HG03159 (cell line): Measurements from ENCODE around the gene DZANK1.
"Not testable (repeated sequence)": the region's sequence is repeated elsewhere in the genome, so short reads cannot be mapped to it uniquely, and the experiment has no call there.

Experiments used
- ATAC-seq: cut with Tn5 transposase; IDR thresholded peaks from one replicate; pipeline ENCODE4 v1.9.1; 2021; ENCODE audit warnings: mild to moderate bottlenecking, moderate library complexity; ENCODE audit not compliant: unreplicated experiment

The DZANK1 gene

GRCh38 chr20:18388860-18389259, 78.0 kb downstream of the DZANK1 start:
- no peak for ATAC-seq

- no peak for ATAC-seq
Measured at GRCh38 chr20:18380908-18381529, 85.8 kb downstream of the DZANK1 start.

GRCh38 chr20:18377896-18378481, 88.8 kb downstream of the DZANK1 start:
- ATAC-seq: no peak

- ATAC-seq: not testable (repeated sequence)
Measured at GRCh38 chr20:18375551-18375950, 91.3 kb downstream of the DZANK1 start.

GRCh38 chr20:18372296-18372695, 94.5 kb downstream of the DZANK1 start:
- no peak for ATAC-seq

- no peak for ATAC-seq
Measured at GRCh38 chr20:18364768-18365167, 102.1 kb downstream of the DZANK1 start.

- no peak for ATAC-seq
Measured at GRCh38 chr20:18363708-18364107, 103.1 kb downstream of the DZANK1 start.

- ATAC-seq: no peak
Measured at GRCh38 chr20:18362916-18363315, 103.9 kb downstream of the DZANK1 start.

GRCh38 chr20:18361678-18362077, 105.2 kb downstream of the DZANK1 start:
- no peak for ATAC-seq

GRCh38 chr20:18360635-18361034, 106.2 kb downstream of the DZANK1 start:
- no peak for ATAC-seq

GRCh38 chr20:18359854-18360253, 107.0 kb downstream of the DZANK1 start:
- ATAC-seq: no peak

GRCh38 chr20:18349749-18350148, 117.1 kb downstream of the DZANK1 start:
- ATAC-seq: not testable (repeated sequence)
